ENCODE data around the gene OR10H1.
"Not testable (repeated sequence)": the region's sequence is repeated elsewhere in the genome, so short reads cannot be mapped to it uniquely, and the experiment has no call there.

OR10H1 gene

DNA sequence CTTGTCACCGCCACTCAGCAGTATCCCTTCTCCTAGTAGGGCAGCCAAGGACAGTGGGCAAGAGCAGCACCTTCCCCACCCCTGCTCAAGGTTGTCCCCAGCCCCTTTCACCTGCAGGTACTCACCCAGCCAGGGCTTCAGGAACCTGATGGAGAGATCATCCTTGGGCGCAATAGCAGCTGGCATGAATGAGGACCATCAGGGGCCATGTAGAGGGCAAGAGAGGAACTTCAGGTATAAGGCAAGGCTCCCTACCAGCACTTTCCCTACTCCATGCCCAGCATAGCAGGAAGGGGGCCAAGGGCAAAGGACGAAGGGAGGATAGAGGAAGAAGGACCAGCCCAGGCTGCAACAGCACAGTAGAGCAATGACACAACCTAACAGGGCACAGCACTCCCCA lies 41.3 kb downstream of the OR10H1 start:
- DNase-seq (ENCODE audit: low read depth), result not testable (repeated sequence)

GRCh38 chr19:15769586-15769985 lies 45.9 kb downstream of the OR10H1 start:
- DNase-seq (ENCODE audit: low read depth), result no peak

GRCh38 chr19:15759962-15760565 lies 55.4 kb downstream of the OR10H1 start:
- no peak for DNase-seq (ENCODE audit: low read depth)

DNA sequence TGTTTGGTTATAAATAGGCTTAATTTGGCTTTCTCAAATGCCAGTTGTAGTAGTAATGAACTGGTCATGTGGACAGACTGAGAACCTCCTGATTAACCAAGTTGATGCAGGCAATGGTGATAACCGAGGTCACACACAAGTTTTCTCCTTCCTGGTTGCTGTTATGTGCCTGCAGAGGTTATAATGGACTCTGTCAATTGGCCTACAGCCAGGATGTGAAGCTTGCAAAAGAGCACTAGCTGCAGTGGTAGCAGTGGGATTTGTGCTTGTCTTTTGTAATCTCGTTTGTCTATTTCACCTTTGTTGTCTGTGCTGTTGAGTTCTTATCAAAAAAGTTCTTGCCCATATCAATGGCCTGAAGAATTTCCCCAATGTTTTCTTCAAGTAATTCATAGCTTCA lies 57.1 kb downstream of the OR10H1 start:
- DNase-seq (ENCODE audit: low read depth), result no peak

All from non-pigmented ciliary epithelial cell (primary cell).